Muscle layer of duodenum (tissue), 2 donors: Measurements from ENCODE around the gene CCDC187.
"Not testable (repeated sequence)": the region's sequence is repeated elsewhere in the genome, so short reads cannot be mapped to it uniquely, and the experiment has no call there.

ENCODE experiments used
- H3K27ac ChIP-seq: one replicate; pipeline ENCODE4 v1.7.0; 2013; ENCODE audit warnings: mild to moderate bottlenecking, low read length
- H3K27me3 ChIP-seq: one replicate; pipeline ENCODE4 v1.7.0; 2013; ENCODE audit warnings: low read depth, mild to moderate bottlenecking, control low read depth, low read length
- H3K36me3 ChIP-seq, 2 donors: one replicate each; pipeline ENCODE4 v1.7.0; 2013; ENCODE audit warnings: low read length in 2 of 2, control low read depth in 1 of 2, mild to moderate bottlenecking in 1 of 2; ENCODE audit not compliant: insufficient read depth in 2 of 2, control insufficient read depth in 1 of 2
- H3K4me1 ChIP-seq, 2 donors: one replicate each; pipeline ENCODE4 v1.7.0; 2013; ENCODE audit warnings: low read length in 2 of 2, mild to moderate bottlenecking in 2 of 2, control low read depth in 1 of 2, moderate library complexity in 1 of 2; ENCODE audit not compliant: insufficient read depth in 2 of 2, control insufficient read depth in 1 of 2
- H3K4me3 ChIP-seq, 2 donors: one replicate each; pipeline ENCODE4 v1.7.0; 2013; ENCODE audit warnings: low read length in 2 of 2, low read depth in 1 of 2, mild to moderate bottlenecking in 1 of 2
- H3K9me3 ChIP-seq, 2 donors: one replicate each; pipeline ENCODE4 v1.7.0; 2013; ENCODE audit warnings: low read length in 2 of 2, control low read depth in 1 of 2, mild to moderate bottlenecking in 1 of 2; ENCODE audit not compliant: control insufficient read depth in 1 of 2
- donor health status: healthy.

The CCDC187 gene

DNA sequence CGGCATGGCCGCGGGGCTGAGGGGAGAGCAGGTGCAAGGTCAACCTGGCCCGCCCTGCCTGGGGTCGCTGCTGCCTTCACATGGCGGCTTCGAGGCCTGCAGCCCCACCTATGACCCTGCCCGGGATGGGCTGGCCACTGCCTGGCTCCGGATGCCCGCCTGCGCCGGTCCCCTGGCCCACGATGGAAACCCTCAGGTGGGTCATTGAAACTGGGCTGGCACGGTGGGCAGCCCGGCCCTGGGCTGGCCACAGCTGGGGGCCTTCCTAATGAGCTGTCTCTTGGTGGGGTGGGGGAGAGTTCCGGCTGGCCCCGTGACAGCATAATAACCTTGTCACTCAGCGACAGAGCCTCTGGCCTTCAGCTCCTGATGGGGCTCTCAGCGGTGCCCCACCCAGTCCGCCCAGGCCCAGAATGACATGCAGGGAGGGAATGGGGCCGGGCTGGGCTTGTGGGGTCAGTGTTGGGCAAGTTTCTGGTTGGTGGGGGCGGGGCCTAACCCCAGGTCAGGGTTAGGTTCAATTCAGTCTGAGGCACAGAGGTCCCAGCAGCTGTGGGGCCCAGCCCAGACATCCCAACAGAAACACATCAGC lies at the start of gene CCDC187:
CCDC187 (minus strand) TSS at position 270 of the 592 bp plus-strand sequence; CDS start at position 6, 264 bp downstream.
- Histone ChIP-seq H3K36me3 (no peaks in the 10 kb centered on the region), H3K4me1 (no peaks in the 10 kb centered on the region), H3K9me3 (no peaks in the 10 kb centered on the region), H3K4me3 (no peak within 1 kb of the TSS), H3K27ac (no peak within 1 kb of the TSS), H3K27me3 (peaks cover 10% of the 10 kb centered on the region)

DNA sequence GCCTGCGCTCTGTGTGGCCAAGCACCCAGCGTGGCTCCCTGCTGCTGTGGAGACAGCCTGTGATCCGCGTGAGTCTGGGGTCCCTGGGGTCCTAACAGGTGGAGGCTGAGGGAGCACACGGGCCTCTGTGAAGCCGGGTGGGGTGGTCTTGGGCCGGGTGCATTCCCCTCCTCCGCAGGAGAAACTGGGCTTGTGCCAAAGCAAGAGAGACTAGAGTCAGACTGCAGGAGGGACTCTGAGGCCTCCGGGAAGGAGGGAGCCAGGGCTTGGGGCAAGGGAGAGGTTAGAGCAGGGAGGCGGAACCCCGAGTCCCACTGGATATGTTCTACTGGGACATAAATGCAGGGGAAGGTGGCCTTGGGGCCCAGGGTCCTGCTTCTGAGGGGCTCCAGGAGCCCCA lies 49.2 kb upstream of the CCDC187 start:
- H3K9me3 ChIP-seq, result no peaks in the 10 kb centered on the region
- H3K27me3 ChIP-seq, result no peaks in the 10 kb centered on the region
- peaks cover 0 to 28% of the 10 kb centered on the region in 2 donors for H3K36me3 ChIP-seq
- H3K4me3 ChIP-seq, result no peak overlapping the region
- no peak overlapping the region for H3K27ac ChIP-seq
- peaks cover 0 to 18% of the 10 kb centered on the region in 2 donors for H3K4me1 ChIP-seq

DNA sequence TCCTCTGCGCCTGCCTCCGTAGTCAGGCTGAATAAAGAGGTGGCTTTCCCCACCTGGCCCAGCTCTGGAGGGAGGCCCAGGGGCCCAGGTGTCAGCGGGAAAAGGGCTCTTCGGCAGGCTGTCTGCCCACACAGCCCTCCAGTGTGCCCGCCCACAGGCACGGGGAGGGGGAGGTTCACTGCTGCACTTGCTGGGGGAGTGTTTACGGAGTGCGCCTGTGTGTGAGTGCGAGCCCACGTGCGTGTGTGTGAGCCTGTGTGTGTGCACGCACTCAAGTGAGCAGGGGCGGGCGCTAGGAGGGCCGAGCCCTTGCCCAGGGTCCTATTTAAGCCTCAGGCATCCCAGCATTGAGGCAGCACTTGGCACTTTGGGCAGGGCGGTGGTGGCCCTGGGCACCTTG lies 48.8 kb upstream of the CCDC187 start:
- Histone ChIP-seq H3K4me3 (no peak overlapping the region), H3K27ac (no peak overlapping the region), H3K9me3 (no peaks in the 10 kb centered on the region), H3K36me3 (peaks cover 0 to 25% of the 10 kb centered on the region in 2 donors), H3K27me3 (no peaks in the 10 kb centered on the region), H3K4me1 (peaks cover 0 to 18% of the 10 kb centered on the region in 2 donors)

DNA sequence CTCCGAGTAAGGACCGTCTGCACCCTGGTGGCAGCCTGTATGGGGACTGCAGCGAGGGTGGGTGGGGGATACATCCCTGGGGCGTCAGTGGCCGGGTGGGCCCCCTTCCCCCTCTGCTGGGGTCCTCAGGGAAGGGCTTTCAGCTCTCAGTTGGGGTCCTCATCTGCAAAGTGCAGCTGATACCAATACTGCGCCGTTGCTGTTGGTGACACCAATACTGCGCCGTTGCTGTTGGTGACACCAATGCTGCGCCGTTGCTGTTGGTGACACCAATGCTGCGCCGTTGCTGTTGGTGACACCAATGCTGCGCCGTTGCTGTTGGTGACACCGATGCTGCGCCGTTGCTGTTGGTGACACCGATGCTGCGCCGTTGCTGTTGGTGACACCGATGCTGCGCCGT lies 48.0 kb upstream of the CCDC187 start:
- H3K27ac ChIP-seq, H3K27me3 ChIP-seq, H3K4me3 ChIP-seq, H3K9me3 ChIP-seq: not testable (repeated sequence)
- peaks cover 0 to 17% of the 10 kb centered on the region in 2 donors for H3K36me3 ChIP-seq
- H3K4me1 ChIP-seq, result peaks cover 0 to 18% of the 10 kb centered on the region in 2 donors

DNA sequence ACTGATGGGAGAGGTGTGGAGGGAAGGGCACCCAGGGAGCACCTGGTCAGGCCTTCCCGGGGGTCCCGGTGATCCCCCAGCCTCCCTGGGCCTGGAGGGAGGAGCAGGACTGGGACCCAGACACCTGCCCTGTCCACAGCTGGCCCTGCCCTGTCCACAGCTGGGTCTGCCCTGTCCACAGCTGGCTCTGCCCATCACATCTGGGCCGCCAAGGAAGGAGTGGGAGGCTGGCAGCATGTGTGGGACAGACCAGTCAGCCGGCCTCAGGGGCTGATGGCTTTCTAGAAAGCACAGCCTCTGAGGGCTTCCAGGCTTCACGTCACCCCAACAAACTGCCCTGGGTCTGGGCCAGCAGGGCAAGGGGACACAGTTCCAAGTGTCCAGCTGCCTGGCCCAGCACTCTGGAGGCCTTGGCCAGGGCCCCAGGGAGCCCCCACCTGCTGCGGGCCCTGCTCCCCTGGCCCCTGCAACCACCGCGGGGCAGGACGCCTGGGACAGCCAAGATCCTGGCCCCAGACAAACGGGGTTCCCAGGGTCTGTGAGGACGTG lies 47.4 kb upstream of the CCDC187 start:
- Histone ChIP-seq H3K27me3 (no peaks in the 10 kb centered on the region), H3K27ac (no peak overlapping the region), H3K4me3 (no peak overlapping the region), H3K9me3 (no peaks in the 10 kb centered on the region), H3K36me3 (peaks cover 0 to 13% of the 10 kb centered on the region in 2 donors), H3K4me1 (peaks cover 0 to 21% of the 10 kb centered on the region in 2 donors)

DNA sequence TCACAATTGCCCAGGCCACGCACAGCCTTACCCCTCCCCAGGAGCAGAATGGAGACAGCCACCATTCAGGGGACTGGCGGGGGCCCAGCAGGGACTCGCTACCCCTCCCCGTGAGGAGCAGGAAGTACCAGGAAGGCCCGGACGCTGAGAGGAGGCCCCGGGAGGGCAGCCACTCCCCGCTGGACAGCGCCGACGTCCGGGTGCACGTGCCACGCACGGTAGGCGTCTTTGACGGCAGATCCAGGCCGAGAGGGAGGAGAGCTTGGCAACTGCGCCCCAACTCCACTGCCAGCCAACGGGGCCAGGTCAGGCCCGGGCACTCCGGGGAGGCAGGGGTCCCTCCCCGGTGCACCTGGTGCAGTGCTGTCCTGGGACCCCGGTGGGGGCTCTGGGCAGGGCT lies 45.7 kb upstream of the CCDC187 start:
- Histone ChIP-seq H3K4me3 (no peak overlapping the region), H3K9me3 (no peaks in the 10 kb centered on the region), H3K27ac (no peak overlapping the region), H3K36me3 (peaks cover 0 to 11% of the 10 kb centered on the region in 2 donors), H3K27me3 (no peaks in the 10 kb centered on the region), H3K4me1 (peaks cover 0 to 27% of the 10 kb centered on the region in 2 donors)

DNA sequence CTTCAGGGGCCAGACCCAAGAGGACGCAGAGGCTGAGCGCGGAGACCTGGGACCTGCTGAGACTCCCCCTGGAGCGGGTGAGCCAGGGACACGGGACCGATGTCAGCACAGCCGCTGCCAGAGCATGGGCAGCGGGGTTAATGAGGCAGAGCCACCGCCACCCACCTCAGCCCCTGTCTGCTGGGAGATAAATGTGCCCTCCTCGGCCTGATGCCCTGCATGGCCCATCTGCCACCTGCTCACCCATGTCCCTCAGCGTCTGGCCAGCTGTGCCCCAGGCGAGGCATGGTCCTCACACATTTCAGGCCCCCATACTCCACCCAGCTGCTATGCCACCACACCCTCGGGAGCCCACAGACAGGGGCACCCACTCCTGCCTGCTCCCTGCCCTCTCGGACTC lies 44.8 kb upstream of the CCDC187 start:
- Histone ChIP-seq H3K27ac (no peak overlapping the region), H3K9me3 (no peaks in the 10 kb centered on the region), H3K4me3 (no peak overlapping the region), H3K27me3 (no peaks in the 10 kb centered on the region), H3K4me1 (peaks cover 0 to 20% of the 10 kb centered on the region in 2 donors), H3K36me3 (peaks cover 0 to 11% of the 10 kb centered on the region in 2 donors)

DNA sequence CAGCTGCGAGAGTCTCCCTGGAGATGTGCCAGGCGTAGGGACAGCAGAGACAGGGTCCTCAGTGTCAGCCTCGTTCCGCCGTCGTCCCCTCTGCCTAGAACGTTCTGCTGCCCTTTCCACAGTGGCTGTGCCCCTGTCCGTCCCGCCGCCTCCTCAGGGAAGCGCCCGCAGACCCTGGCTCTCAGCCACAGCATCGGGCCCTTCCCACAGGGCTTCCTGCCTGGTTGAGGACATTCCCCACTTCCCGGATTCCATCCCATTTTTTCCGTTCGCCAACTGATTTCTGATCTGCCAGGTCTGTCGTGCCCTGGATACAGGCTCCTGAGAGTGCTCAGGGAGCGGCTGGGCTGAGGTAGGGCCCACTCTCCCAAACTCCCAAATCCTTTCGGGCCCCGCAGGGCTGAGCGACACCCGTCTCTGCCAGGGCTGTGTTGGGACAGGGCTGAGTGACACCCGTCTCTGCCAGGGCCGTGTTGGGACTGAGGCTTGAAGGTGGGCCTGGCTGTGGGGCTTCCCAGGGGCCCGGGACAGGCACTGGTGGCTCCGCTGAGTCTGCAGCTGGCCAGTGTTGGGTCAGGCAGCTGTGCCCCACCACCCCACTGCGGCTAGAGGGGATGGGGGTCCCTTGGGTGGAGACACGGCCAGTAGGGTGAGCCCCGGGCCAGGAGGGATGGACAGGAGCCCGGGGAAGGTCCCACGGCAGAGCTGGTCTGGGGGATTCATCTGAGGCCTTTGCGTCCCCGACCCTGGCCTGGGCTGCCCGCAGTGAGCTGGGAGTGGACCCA lies 43.8 kb upstream of the CCDC187 start:
- Histone ChIP-seq H3K4me1 (peaks cover 0 to 26% of the 10 kb centered on the region in 2 donors), H3K9me3 (no peaks in the 10 kb centered on the region), H3K27ac (no peak overlapping the region), H3K4me3 (no peak overlapping the region), H3K27me3 (no peaks in the 10 kb centered on the region), H3K36me3 (peaks cover 0 to 11% of the 10 kb centered on the region in 2 donors)

DNA sequence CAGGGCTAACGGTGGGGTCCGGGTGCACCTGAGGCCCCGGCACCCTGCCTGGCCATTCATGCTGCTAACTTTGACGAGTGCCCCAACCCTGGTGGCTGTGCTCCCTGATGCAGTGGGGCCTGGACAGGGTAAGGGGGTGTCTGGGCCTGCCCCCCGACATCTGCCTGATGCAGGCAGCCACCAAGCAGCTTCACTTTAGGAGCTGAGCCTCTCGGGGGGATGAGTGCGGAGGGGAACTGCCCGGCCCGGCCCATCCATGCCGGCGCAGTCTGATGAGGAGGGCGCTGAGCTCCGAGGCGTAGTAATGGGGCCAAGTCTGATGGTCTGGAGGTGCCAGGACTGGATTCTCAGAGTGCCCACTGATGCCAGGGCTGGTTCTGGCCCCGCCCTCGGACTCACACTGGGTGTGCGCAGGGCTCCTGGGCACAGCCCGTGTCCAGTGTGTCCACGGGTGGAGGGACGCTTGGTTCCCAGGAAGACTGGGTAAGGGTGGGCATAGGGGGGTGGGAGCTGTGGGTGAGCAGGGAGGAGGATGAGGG lies 43.1 kb upstream of the CCDC187 start:
- no peak overlapping the region for H3K4me3 ChIP-seq
- H3K27ac ChIP-seq, result no peak overlapping the region
- peaks cover 0 to 32% of the 10 kb centered on the region in 2 donors for H3K4me1 ChIP-seq
- no peaks in the 10 kb centered on the region for H3K9me3 ChIP-seq
- peaks cover 0 to 11% of the 10 kb centered on the region in 2 donors for H3K36me3 ChIP-seq
- H3K27me3 ChIP-seq, result no peaks in the 10 kb centered on the region

DNA sequence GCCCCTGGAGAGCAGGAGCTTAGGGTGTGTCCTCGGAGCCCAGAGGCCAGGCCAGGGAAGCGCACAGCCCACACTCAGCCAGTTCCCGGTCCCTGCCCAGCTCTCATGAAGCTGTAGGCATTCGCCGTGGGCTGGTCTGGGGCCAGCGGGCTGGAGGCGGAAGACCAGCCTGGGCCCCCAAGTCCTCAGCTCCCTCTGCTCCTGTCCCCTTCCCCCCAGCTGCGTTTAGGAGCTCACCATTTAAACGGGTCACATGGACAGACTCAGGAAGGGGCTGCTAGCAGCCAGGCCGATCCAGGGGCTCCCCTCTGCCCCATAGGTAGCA lies 42.2 kb upstream of the CCDC187 start:
- H3K27me3 ChIP-seq, result no peaks in the 10 kb centered on the region
- no peak overlapping the region for H3K4me3 ChIP-seq

More for the DNA sequence above, 42.2 kb upstream of the CCDC187 start:
- Histone ChIP-seq H3K27ac (no peak overlapping the region), H3K4me1 (peaks cover 0 to 36% of the 10 kb centered on the region in 2 donors), H3K36me3 (peaks cover 0 to 11% of the 10 kb centered on the region in 2 donors), H3K9me3 (no peaks in the 10 kb centered on the region)
